ENCODE measurements around the gene G3BP1.
"Not testable (repeated sequence)": the region's sequence is repeated elsewhere in the genome, so short reads cannot be mapped to it uniquely, and the experiment has no call there.

Gene G3BP1

GRCh38 chr5:151856861-151857260 lies 85.1 kb downstream of the G3BP1 start:
- H3K27ac Mint-ChIP-seq, result no peak overlapping the region
- H3K9me3 Mint-ChIP-seq, result no peaks in the 10 kb centered on the region
- no peaks in the 10 kb centered on the region for H3K4me1 Mint-ChIP-seq
- no peaks in the 10 kb centered on the region for H3K27me3 Mint-ChIP-seq (ENCODE audit: low read depth)
- H3K4me3 Mint-ChIP-seq, result no peak overlapping the region
- no peaks in the 10 kb centered on the region for H3K36me3 Mint-ChIP-seq (ENCODE audit: low read depth)
- TF ChIP-seq, protein P1, sequence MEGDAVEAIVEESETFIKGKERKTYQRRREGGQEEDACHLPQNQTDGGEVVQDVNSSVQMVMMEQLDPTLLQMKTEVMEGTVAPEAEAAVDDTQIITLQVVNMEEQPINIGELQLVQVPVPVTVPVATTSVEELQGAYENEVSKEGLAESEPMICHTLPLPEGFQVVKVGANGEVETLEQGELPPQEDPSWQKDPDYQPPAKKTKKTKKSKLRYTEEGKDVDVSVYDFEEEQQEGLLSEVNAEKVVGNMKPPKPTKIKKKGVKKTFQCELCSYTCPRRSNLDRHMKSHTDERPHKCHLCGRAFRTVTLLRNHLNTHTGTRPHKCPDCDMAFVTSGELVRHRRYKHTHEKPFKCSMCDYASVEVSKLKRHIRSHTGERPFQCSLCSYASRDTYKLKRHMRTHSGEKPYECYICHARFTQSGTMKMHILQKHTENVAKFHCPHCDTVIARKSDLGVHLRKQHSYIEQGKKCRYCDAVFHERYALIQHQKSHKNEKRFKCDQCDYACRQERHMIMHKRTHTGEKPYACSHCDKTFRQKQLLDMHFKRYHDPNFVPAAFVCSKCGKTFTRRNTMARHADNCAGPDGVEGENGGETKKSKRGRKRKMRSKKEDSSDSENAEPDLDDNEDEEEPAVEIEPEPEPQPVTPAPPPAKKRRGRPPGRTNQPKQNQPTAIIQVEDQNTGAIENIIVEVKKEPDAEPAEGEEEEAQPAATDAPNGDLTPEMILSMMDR (IDR thresholded peaks at IDR 0.05; ENCODE audit: unreplicated experiment in 3 of 3), result no peak

DNA sequence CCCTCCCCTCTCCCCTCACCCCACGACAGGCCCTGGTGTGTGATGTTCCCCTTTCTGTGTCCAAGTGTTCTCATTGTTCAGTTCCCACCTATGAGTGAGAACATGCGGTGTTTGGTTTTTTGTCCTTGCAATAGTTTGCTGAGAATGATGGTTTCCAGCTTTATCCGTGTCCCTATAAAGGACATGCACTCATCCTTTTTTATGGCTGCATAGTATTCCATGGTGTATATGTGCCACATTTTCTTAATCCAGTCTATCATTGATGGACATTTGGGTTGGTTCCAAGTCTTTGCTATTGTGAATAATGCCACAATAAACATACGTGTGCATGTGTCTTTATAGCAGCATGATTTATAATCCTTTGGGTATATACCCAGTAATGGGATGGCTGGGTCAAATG lies 89.1 kb downstream of the G3BP1 start:
- H3K4me3 Mint-ChIP-seq; H3K27me3 Mint-ChIP-seq (ENCODE audit: low read depth); H3K4me1 Mint-ChIP-seq; H3K27ac Mint-ChIP-seq; H3K9me3 Mint-ChIP-seq; H3K36me3 Mint-ChIP-seq (ENCODE audit: low read depth): not testable (repeated sequence)

All from nephron (organoid).